Activated CD4-positive, alpha-beta T cell treated with anti-CD3 and anti-CD28 coated beads, Interleukin-2, Interleukin-6, amounts not matched to agents 100 ng/mL and 50 ng/mL, durations not matched to agents 16 hours and 8 hours (primary cell): ENCODE data around the gene QSOX1.

ENCODE experiments used
- DNase-seq: peaks from one replicate; pipeline ENCODE4 v3.0.0-alpha.2; 2020

Gene QSOX1

DNA sequence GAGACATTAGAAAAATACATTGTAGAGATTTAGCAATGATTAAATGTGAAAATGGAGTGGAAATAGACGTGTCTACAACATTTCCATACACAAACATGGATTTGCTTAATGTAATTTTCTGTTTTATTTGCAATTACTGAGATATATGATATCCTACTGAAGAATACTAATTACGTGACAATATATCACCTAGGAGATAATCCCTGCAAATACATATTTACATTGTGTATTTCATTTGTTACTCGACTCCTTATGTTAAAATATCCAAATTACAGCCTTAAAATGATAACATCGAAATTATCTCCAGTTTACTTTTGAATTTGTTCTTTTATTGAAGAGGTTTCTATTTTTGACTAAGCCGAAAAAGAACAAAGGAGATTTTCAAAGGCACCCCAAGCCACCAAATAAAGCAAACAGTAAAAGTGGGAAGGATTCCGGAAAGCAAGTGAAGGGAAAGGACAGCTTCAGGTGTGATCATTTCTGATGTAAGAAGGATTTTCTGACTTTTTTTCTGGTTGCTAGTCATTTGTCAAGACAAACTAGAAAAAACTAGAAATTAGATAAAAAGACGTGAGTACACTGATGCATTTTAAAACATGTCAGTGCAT, 83.3 kb downstream of the QSOX1 start:
- DNase-seq = no peak

DNA sequence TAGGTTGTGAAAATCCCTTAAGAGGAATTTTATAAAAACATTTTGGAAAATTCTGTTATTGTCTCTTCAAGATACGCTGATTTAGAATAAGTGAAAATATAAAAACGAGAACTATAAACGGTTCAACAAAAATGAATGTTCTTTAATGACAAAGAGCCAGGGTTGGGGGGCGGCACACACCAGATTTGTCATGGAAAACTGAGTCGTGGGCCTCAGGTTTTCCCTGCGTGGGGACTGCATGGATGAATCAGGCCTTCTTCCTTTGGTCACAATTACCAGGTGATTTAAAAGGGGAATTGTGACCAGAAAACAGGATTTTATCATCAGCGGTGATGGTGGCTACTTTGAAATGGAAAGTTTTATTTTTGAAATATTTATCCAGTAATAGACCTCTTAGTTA, 84.0 kb downstream of the QSOX1 start:
- no peak for DNase-seq

DNA sequence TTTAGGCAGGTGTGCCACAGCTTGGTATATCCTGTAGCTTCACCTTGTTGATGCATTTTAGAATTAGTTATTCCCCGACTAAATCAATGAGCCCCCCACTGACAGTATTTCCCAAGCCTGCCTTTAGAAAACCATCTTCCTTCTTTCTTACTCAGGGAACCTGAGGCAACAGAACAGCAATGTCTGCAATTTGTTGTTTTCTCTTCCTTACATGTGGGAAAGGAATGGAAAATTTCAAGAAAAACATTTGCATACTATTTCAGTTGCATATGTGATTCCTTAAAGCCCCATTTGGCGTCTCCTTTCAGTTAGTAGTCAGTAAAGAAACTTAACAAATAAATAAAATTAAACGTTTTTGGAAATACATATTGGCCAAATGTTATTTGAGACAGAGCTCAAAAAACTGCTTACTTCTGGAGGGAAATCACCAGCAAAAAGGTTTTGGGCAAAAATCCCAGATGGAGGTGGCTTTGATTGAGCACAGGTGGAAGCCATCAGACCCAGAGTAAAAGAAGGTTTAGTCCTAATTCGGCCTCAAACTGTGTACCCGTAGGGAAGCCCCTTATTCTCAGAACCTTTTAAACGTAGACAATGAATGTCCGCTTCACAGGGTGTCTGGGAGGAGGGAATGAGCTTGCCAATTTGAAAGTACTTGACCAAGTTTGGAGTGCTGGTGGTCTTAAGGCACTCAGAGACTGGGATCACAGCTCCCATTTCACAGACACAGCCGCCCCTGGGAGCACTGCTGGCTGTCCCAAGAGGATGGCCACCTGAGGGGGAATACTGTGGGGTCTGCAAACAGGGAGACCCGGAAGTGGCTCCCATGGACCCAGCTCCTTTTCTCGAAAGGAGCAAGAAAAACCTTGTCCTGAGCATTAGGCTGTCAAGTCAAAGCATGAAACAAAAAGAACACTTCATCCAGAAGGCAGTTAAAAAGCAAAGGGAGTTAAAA, 84.8 kb downstream of the QSOX1 start:
- no peak for DNase-seq

DNA sequence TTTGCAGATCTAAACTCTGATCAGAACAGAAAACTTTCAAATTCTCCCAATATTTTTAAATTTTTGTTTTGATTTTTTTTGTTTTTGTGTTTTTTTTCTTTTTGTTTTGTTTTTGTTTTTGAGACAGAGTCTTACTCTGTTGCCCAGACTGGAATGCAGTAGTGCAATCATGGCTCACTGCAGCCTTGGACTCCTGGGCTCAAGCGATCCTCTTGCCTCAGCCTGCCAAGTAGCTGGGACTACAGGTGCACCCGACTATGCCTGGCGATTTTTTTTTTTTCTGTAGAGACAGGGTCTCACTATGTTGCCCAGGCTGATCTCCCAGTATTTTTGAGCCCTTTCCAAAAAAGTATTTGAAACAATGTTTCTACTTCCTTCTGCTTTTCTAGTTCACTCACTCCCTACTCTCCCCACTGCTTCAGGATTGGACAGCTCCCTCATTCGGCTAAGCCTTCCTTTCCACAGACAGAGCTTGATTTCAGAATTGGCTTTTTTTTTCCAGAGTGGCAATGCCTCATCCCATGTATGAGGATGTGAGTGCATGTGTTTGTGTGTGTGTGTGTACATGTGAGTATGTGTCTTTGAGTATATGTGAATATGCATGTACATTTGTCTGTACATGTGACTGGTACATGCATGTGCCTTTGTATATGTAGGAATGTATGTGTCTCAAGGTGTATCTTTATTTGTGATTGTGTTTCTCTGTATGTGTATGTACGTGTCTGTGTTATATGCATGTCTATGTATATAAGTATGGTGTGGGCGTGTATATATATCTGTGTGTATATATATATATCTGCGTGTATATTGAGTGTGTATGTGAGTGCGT, 87.3 kb downstream of the QSOX1 start:
- no peak for DNase-seq

DNA sequence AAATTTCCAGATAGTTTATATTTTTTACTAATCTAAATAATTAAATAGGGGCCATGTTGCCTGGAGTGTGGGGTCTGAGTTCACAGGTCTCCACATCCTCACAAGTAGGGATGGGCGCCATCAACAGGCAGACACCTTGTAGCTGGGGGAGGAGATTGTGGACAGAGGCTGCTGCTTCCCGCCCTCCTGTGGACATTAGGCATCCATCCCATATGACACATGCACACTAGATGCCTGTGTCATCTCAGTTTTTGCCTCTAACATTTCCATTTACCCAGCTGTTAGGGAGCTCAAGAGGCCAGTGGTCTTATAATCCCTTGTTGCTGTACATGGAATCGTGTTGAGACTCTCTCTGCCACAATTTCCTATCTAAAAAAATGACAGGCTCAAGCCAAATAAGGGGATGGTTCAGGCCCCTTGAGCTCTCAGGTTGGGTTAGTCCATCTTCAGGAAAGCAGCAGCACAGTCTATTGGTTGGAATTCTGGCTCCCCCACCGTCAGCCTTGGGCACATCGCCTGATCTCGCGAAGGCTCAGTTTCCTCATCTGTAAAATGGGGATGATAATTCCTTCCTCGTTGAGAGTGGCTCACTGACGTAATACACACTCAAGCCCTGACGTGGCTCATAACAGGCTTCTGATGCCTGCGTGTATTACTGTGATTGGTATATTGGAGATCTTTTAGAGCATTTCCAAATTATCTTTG, 89.0 kb downstream of the QSOX1 start:
- DNase-seq = no peak

DNA sequence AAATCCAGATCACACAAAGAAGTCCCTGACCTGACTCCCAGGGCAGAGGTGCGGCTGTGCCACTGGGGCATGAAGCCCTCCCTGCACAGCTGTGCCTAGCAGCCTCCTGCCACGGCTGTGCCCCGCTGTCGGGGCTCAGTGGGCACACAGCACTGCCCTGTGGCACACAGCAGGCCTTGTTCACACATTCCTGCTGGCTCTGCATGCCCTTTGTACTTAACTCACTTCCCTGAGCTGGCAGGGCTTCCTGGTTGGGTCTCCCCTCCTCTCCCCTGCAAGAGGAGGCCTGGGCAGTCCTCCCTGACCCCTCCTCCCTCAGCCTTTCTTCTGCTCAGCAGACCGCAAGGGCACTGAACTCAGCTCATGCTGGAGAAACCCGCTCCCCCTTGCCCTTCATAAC, 90.2 kb downstream of the QSOX1 start:
- DNase-seq = no peak

DNA sequence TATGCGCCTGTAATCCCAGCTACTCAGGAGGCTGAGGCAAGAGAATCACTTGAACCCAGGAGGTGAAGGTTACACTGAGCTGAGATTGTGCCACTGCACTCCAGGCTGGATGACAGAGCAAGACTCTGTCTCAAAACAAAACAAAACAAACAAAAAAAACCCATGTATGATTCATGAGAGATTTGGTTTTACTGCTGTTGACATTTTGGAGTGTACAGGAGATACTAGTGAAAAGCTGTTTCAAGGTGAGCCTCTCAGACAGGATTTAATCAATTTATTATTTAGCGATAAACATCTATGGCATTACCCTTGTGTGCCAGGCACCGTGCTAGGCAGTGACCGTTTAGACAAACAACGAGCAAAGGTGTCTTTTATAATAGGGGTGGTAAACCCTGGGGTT, 91.9 kb downstream of the QSOX1 start:
- DNase-seq = no peak

DNA sequence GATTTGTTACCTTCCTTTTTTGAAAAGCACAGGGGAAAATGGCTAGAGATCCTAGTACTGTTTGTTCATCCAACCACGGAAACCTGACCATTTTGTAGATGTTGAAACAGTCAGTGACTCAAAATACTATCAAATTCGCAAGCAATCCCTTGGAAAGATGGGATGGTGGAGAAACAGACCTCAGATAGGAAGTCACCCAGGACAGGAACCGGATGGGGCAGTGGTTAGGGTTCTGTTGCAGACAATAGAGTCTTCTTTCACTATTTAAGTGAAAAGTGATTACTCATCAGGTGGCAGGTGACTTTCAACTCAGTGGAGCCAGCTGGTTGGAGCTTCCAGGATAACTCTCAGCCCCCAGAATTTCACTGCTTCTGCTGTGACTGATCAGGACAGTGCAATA, 92.4 kb downstream of the QSOX1 start:
- DNase-seq = peak; percentile 25

DNA sequence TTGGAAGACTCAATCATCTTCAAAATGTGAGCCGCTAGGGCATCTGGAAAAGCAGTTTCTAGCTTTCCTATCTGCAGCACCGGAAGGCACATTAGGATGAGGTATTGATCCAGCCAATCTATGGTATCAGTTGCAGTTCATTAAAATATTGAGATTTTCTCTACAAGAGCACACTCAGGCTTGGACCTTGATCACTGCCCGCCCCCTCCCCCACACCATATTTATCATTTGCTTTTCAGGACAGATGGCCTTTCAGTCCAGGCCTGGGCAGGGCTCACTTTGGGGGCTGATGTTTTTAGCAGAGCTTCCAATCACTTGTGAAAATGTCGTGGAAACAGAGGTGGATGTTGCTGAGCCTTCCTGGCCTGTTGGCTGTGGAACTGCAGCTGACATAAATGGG, 92.9 kb downstream of the QSOX1 start:
- DNase-seq = no peak

DNA sequence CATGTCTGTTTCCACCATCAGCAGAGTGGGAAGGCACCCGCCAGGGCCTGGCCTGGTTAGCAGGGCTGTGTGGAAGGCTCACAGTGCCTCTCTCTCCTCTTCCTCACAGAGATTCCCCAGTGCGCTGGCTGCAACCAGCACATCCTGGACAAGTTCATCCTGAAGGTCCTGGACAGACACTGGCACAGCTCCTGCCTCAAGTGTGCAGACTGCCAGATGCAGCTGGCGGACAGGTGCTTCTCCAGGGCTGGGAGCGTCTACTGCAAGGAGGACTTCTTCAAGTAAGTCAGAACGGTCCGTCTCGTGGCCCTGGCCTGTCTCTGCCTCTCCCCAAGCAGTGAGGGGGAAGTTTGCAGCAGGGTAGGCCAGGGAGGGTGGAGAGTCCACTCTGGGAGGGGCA, 93.5 kb downstream of the QSOX1 start:
- no peak for DNase-seq

DNA sequence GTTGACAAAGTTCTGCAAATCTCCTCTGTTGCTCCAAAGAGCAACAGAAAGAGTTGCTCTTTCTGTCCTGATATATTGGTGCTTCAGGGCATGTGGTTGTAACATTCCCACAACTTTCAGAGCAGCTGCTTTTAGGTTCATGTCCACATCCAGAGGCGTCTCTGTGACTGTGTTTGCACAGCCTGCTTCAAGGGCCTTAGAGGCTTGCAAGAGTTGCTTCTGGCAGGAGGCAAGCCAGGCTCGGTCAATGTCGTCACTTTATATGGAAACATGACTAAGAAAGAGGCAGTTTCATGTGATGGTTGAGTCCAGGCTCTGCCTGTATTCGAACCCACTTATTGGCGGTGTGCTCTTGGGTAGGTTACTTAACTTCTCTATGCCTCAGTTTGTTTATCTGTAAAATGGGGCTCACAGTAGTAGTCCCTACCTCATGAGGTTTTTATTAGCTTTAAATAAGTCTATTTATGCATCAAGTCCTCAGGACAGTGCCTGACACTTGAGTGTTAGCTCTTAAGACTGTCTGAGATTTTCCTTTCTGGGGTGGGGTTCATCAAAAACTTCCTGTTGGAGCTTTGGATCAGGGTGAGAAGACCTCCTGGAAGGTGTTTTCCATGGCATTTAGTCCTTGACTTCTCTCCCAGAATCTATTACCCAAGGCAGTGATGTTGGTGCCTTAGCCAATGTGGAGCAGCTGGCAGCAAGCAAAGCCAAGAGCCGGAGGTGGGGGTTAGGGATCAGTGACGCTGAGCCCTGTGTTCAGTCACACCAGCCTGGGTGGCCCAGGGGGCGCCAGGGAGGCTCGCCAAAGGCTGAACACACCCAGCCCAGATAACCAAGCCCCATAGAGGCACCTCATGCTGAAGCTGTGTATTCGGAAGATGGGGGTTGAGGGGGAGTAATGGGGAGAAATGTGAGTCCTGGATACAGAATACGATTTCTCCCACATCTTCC, 94.3 kb downstream of the QSOX1 start:
- peak; percentile 32 for DNase-seq

DNA sequence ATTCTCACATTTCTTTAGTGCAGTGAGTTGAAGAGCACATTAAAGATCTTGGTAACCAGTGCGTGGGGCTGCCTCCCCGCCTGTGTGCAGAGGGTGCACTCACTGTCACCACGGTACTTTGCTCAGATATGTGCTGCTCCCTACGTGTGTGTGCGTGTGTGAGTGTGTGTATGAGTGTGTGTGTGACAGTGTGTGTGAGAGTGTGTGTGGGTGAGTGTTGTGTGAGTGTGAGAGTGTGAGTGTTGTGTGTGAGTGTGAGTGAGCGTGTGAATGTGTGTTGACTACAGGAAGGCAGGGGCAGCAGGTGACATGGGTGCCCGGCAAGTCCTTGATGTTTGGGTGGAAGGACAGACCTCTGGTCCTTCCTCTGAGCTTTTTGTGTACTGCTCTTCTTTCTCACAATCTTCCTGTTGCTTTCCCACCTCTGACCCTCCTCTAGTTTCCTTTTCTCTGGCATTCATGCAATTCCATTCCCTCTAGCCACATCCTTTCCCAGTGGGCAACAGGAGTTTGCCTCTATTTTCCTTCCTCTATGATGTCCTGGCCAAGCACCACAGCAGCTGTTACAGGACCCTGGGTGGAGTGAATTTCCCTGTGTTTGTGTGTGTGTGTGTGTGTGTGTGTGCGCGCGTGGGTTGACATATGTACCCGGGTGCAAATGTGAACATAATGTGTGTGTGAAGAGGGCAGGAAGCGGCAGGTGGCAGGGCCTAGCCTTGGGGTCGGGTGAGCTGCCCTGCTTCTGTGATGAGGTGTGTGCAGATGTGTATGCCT, 95.2 kb downstream of the QSOX1 start:
- DNase-seq = no peak

DNA sequence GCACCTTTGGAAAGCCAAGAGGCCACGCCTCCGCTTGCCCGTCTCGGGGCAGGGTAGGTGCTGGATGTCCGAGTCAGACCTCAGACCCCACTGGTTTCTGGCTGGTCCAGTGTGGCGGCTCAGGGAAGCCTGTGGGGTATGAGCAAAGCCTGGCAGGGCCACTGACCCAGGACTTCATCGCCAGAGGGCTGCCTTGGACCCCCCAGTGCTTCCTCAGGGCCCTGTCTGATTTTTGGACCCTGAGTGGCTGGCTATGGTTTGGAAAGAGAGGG, 95.8 kb downstream of the QSOX1 start:
- no peak for DNase-seq

DNA sequence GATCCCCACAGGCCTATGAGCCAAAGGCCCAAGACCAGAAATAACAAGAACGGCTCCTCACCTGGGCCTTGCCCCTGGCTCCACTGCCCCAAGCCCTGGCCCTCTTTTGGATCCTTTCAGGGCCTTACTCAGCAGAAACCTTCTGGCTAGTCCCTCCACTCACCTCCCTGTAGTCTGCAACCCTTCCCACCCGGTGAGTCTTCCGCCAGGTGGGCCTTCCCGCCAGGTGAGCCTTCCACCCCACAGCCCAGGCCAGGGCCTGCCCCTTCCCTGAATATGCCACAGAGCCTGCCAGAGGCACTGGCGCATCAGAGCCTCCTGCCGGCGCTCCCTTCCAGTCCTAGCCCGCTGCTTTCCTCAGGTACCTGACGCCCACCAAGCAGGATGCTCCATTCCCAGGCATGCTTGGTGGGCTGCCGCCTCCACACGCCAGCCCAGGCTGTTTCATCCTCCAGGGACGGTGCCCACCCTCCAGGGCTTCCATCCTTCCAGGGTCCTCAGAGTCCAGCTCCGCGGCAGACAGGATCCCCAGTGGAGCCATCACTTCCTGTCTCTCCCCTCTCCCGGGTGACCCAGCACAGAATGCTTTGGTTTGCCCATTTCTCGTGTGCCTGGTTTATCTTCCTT, 96.3 kb downstream of the QSOX1 start:
- DNase-seq = no peak

DNA sequence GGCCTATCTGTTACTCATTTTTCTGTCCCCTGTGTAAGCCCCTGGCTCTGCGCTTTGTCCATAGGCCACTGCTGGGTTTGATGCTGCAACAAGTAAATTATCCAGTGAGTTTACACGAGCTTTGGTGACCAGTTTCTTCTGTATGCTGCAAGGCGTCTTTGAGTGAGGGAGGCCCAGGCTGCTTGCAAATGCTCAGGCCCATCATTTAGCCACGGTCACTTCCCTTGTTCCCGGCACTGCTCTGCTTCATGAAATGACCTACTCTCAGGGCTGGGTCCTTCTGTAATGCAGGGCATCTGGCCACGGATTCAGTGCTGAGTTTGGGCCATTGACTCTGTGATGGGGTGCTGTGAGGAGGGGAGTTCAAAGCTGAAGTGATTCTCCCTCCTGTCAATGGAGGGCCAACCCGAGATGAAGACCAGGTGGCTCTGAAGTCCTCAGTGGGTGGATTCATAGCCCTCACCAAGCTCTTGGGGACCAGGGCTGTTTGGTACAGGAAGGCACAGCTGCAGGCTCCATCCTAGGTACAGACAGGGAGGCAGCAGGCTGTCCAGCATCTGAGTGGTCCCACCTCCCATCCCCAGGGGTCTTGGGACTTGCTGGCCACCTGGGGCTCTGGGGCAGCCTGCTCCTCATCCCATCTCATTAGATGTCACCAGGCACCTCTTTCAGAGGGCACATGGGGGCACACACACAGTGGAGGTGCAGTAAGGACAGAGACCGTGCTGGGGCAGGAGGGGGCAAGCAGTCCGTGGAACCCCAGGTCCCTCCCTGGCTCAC, 97.0 kb downstream of the QSOX1 start:
- DNase-seq = no peak

DNA sequence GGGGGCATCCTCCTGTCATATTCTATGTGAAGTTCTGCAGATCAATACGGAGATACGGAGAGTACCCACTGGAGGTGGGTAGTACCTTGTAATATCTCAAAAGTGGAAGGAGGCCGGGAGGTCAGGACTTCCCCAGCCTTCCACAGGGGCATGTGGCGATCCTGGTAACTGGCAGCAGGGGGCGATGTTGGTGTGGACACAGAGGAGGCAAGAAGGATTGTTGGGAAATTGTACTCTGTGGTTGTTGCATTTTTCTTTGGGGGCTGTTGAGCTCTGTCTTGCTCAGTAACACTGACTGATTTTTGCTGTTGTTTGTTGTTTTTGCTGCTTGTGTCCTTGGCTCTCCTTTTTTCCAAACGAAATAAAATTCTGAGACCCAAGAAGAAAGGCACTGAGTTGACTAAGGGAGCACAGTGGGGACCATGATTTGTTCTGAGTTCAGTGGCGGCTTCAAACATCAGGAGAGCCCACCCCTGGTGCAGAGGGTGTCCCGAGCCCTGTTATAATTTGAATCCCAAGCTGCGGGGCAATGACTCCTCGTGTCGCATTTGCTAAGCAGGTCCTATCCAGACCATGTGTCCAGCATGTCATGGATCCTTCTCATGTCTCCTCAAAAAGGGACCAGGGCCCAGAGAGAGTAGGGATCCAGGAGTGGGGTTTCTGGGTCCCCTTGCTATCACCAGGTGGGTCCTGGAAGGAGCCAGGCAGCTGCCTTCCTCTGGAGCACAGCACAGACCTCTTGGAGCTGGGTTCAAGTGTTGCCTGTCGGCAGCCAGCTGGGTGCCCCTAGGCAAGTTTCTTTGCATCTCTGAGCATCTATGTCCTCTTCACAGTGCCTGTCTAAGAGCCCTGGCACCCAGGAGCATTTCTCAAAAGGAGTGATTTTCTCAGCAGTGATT, 98.2 kb downstream of the QSOX1 start:
- peak; percentile 84 for DNase-seq
